Frontal cortex (tissue), 4 donors: ENCODE data around the gene LGALS7. TPM values are rescaled to one million over a fixed set of nuclear protein-coding genes. Genes with fewer than 3 reads are reported as not detected.

Source experiments
- DNase-seq, 2 donors: peaks; one replicate each; pipeline ENCODE4 v3.0.0; 2012; ENCODE audit warnings: low spot score in 2 of 2
- FAIRE-seq: peaks from 2 replicates; lab custom pipeline; 2012; peaks lifted over from hg19 to GRCh38; lab: Jason Lieb, UNC
- total RNA-seq: library from RNA; depleted of rRNA; stranded (reverse); fragments of >200 nt; gene quantifications from one replicate; pipeline ENCODE4 v1.2.3, GENCODE V29; 2014
- donor health status: control.
- donor health status: control.
- donor health status: control.

The LGALS7 gene
- total RNA-seq, 1 donor from 2014 or later = not detected

DNA sequence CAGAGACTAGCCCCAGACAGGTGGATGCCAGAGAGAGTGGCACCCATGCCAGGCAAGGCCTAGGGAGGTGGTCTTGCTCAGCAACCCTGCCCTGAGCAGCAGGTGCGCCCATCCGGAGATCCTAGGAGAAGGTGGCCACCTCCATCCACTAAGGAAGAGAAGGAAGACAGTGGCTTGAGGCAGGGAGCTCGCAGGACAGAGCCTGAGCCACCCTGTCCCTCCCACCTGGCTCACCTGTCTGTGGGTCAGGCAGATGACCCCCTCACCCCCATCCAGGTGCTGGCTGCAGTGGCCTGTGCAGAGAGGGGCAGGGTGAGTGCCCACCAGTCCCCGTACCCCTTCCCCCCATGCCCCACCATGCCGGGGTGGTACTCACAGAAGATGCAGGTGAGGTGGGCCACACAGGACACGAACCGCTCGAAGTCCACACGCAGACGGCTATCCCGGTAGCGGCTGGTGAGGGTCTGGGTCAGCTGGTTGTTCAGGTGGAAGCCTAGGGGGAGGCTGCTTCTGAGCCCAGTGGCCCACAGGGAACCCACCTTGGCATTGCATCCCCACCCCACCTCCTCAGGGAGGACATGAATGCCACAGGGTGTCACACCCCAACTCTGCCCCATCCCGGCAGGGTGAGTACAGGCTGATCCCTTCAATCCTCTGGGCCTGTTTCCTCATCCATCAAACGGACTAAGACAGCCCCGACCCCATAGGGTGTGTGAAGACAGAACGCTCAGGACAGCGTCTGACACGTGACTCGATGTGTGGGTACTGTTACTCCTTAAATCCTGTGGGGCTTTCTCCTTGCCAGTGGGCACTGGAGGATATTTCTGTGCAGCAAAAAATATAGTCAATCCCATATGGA lies 42.4 kb downstream of the LGALS7 start:
- DNase-seq = no peak
- FAIRE-seq = no peak

DNA sequence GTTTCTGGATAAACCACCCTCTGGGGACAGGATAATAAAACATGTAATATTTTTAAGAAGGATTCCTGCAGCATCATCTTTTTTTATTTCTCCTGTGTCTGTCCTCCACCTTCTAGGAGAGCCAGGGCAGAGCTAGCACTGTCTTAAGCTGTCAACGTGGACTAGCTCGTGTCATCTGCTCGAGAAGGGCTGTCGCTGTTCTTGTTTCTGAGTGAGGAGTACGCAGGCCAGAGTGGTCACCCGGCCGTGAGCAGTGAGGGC lies 42.9 kb downstream of the LGALS7 start:
- FAIRE-seq = no peak
- no peak for DNase-seq

DNA sequence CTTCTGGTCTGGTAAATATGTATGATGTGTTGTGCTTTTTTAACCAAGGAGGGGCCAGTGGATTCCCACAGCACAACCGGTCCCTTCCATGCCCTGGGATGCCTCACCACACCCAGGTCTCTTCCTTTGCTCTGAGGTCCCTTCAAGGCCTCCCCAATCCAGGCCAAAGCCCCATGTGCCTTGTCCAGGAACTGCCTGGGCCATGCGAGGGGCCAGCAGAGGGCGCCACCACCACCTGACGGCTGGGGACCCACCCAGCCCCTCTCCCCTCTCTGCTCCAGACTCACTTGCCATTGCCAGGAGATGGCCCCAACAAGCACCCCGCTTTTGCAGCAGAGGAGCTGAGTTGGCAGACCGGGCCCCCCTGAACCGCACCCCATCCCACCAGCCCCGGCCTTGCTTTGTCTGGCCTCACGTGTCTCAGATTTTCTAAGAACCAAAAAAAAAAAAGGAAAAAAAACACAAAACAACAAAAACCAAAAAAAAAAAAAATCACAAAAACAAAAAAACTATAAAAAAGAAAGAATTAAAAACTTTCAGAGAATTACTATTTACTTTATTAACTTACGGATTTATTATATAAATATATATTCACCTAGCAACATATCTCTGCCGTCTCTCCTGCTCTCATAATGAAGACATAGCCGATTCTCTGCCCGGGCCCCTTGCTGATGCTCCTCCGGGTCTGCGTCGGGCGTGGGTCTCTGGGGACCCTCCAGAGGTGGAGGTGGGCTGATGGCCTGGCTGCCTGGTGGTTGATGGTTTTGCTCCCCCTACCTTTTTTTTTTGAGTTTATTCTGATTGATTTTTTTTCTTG lies 43.5 kb downstream of the LGALS7 start:
- FAIRE-seq (peak; percentile 69), DNase-seq (no peak)

DNA sequence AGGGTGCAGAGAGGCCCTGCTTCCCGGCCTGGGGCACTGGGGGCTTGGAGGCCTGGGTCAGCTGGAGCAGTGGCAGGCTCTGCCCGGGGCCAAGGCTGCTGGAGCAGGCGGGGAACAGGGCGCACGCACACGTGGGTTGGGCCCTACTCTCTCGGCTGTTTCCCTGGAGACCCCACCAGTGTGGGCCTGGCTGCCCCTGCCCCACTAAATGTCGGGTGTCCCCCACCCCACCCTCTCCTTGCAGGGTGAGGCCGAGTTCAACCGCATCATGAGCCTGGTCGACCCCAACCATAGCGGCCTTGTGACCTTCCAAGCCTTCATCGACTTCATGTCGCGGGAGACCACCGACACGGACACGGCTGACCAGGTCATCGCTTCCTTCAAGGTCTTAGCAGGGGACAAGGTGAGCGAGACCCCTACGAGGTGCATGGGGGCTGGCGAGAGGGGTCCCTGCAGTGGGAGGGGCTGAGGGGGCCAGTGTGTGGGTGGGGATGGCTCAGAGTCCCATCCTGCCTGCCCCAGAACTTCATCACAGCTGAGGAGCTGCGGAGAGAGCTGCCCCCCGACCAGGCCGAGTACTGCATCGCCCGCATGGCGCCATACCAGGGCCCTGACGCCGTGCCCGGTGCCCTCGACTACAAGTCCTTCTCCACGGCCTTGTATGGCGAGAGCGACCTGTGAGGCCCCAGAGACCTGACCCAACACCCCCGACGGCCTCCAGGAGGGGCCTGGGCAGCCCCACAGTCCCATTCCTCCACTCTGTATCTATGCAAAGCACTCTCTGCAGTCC lies 44.4 kb downstream of the LGALS7 start:
- no peak for DNase-seq
- FAIRE-seq = no peak

DNA sequence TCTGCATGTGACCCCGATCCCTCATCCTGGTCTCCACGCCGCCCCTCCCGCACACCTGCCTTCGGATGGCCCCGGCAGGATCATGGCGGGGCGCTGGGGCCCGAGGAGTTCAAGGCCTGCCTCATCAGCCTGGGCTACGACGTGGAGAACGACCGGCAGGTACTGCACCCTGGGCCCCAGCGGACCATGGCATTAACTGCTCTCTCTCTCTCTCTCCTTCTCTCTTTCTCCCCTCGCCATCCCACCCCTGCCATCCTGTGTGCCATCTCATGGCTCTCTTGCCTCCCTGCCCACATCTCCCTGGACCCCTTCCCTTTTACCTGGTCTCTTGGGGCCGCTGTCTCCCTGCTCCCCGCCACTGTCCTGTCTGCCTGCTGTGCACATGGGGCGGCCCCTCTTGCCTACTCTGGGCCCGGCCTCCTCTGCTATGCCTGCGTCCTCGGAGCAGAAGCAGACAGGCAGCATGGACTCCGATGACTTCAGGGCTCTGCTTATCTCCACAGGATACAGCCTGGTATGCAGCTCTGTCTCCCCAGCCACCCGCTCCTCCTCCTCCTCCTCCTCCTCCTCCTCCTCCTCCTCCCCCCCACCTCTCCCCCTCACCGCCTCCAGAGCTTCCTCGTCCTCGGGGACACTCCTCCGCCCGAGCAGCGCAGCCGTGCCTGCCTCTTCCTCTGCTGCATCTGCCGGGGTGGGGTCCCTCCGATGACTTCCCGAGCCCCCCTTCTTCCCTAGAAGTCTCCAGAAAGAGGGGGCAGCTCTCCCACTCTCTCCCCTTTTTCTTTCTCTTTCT lies 45.3 kb downstream of the LGALS7 start:
- no peak for DNase-seq
- FAIRE-seq = no peak

DNA sequence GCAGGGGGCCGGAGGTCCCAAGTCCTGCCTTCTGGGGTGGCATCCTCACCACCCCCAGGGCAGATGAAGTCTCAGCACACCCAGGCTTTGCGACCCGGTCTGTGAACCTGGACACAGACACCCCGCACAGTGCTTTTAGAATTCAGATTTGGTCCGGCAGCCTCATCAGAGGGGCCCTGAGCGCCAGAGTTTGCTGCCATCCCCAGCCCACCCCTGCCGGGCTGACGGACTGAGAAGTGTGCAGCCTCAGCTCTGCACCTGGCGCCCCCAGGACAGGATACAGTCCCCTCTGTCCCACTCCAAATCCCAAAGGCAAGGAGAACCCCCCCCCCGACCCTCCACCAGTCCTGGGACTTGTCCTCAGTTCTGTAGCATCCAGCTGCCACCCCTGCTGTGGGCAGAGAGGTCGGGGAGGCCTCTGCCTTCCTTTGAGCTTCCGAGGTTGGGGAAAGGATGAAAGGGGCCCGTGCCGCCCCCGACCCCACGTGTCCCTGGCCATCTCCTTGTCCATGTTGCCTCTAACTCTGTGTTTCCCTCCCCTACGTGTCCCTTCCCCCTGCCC lies 45.9 kb downstream of the LGALS7 start:
- no peak for FAIRE-seq
- no peak for DNase-seq

DNA sequence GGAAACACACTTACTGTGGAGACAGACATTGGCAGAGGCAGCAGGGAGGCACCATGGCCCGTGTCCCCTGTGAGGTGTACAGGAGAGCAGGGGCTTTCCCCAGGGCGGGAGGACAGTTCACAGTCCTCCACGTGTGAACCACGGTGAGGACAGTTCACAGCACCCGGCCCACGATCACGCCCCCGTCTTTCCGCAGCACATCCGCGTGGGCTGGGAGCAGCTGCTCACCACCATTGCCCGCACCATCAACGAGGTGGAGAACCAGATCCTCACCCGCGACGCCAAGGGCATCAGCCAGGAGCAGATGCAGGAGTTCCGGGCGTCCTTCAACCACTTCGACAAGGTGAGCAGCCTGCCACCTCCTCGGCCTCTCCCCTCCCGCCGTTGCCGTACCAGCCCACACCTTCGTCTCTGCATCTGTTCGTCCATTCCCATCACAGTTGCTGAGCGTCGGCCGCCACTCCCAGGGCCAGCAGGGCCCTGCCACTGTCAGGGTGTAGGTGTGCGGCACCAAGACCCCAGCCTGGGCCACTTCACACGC lies 46.5 kb downstream of the LGALS7 start:
- DNase-seq (no peak), FAIRE-seq (no peak)

DNA sequence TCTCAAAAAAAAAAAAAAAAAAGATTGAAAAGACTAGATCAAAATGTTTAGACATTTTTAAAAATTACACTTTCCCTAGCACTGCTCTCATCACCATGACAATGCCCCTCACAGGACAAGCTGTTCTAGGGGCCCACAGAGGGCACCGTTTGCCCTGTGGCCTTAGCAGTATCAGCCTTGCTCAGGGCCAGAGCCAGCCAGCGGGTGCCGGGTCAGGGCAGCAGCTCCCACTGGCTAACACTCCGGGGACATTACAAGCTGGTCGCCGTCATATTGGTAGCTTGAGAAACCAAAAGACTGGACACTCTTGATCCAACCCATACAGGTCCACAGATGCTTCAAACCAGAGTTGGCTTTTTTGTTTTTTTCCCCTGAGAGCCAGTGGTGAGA lies 47.0 kb downstream of the LGALS7 start:
- FAIRE-seq (no peak), DNase-seq (no peak)

DNA sequence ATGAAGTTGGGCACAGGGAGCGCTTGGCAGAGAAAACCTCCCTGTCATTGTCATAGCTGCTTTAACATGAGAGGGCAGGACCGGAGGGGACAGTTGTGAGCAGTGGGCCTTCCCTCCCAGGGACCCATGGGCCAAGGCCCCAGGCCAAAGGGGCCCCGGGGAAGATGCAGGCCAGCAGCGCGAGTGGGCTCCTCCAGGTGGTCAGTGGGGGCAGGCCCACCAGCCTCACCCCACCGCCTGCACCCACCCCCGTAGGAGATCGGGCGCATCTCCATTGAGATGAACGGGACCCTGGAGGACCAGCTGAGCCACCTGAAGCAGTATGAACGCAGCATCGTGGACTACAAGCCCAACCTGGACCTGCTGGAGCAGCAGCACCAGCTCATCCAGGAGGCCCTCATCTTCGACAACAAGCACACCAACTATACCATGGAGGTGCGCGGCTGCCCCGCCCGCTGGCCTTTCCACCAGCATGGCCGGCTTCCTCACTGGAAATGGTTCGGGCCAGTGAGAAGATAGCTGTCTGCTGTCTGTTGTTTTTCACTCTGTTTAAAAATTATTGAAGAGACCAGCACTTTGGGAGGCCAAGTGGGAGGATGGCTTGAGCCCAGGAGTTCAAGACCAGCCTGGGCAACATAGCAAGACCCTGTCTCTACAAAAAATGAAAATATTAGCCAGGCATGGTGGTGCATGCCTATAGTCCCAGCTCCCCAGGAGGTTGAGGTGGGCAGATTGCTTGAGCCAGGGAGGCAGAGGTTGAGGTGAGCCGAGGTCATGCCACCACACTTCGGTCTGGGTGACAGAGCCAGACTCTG lies 47.6 kb downstream of the LGALS7 start:
- DNase-seq (no peak), FAIRE-seq (no peak)

DNA sequence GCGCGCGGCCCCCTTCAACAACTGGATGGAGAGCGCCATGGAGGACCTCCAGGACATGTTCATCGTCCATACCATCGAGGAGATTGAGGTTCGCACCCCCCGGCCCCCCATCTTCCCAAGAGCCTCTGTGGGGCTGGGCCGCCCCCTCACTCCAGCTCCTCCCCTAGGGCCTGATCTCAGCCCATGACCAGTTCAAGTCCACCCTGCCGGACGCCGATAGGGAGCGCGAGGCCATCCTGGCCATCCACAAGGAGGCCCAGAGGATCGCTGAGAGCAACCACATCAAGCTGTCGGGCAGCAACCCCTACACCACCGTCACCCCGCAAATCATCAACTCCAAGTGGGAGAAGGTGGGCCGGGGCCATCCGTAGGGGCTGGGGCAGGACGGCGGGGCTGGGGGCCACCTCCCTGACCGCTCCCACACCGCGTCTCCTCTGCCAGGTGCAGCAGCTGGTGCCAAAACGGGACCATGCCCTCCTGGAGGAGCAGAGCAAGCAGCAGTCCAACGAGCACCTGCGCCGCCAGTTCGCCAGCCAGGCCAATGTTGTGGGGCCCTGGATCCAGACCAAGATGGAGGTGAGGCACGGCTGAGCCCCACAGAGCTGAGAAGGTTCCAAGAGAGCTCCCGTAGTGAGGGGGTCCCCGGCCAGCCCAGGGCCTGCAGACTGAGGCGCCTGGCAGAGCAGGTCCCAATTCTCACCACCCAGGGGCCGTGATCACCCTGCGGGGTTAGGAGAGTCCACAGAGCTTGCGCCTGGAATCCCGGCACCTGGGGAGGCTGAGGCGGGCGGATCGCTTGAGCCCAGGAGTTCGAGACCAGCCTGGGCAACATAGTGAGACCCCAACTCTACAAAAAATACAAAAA lies 49.1 kb downstream of the LGALS7 start:
- FAIRE-seq (no peak), DNase-seq (no peak)

DNA sequence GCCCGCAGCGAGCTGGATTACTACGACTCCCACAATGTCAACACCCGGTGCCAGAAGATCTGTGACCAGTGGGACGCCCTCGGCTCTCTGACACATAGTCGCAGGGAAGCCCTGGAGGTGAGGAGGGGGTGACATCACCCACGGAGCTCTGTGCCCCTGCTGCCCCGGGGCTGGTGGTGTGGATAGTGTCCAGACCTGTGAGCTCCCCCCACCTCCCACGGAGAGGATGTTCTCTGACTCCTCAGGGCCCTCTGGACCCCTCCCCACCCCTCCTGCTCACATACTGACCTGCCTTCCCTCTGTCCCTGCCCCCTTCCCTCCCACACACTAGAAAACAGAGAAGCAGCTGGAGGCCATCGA lies 49.7 kb downstream of the LGALS7 start:
- FAIRE-seq = no peak
- DNase-seq = no peak

DNA sequence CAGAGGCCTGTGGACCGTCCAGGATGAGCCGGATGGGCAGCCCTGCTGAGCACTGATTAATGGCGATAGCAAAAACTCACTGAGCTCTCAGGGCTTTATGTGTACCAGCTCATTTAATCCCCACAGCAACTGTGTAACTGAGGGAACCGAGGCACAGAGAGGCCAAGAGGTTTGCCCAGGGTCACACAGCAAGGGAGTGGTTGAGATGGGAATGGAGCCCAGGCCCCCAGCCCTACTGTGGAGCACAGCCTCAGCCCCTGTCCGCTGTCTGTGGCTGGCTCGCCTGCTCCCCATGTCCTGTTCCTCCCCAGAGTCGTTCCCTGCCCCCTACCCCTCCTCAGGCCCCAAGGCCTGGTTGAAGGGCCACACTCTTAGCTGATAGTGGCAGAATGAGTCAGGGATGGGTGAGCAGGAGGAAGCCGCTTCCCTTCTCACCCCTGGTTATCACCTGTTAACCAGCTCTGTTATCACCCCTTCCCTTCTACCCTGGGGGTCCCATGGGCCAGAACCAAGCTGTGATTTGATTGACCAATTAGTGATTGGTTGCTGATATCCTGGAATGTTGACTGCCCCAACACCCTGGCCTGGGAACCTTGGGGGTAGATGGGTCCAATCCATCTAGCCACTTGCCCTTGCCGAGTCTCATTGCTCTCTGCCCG lies 50.2 kb downstream of the LGALS7 start:
- FAIRE-seq (no peak), DNase-seq (no peak)

DNA sequence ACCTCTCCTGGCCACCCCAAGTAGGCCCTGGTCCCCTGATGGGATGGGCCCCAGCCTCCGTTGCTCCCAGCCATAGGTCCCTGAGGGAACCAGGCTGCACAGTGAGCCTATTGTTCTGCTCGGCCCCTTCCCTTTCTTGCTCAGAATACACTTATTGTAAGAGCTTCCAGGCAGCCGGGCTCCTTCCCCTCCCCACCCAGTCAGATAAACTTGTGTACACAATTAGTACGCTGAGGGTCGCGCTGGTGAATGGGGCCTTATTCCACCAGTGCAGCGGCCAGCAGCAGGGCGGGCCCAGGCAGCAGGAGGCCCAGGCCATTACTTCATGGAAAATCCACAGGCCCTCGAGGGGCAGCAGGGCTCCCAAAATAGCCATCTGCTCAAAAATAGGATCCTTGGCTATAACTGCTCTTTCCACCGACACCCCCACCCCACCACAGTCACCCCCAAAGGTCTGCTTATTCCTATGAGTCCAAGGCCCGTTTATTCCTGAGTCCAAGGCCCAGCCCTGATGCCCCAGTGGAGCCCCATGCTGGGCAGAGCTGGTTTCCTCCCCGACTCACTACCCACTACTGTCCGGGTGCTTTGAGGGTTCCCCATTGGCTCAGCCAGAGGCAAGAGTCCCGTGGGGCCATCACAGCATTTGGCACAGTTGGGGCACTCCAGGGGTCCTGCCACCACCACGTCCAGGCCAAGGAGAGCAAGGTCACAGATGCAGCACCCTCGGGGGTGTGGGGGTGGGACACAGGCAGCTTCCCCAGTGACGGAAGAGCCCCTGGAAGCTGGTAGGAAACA lies 51.1 kb downstream of the LGALS7 start:
- DNase-seq = peak; percentile 72 to 79
- FAIRE-seq = peak; percentile 24

DNA sequence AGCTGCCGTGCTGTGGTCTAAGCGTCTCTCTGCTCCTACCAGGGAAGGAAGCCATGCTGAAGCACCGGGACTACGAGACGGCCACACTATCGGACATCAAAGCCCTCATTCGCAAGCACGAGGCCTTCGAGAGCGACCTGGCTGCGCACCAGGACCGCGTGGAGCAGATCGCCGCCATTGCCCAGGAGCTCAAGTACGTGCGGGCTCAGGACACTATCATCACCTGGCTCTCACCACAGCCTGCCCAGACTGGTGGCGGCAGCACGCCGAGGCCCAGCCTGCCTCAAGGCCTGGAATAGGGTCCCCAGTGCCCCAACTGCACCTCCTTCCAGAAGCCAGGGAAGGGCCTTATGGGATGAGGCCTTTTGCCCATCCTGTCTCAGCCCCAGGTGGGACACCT lies 51.8 kb downstream of the LGALS7 start:
- FAIRE-seq (no peak), DNase-seq (no peak)
